Progenitor cell of endocrine pancreas (in vitro differentiated cells): ENCODE data around the gene SLC7A7. TPM values are rescaled to one million over a fixed set of nuclear protein-coding genes. Genes with fewer than 3 reads are reported as not detected.
"Not testable (repeated sequence)": the region's sequence is repeated elsewhere in the genome, so short reads cannot be mapped to it uniquely, and the experiment has no call there.

Experiments
- DNase-seq: peaks from one replicate; pipeline ENCODE4 v3.0.0; 2021; ENCODE audit warnings: low spot score; ENCODE audit not compliant: unreplicated experiment
- H3K27ac Mint-ChIP-seq: 2 replicates; pipeline ENCODE4 v1.8.0; 2021; ENCODE audit warnings: mild to moderate bottlenecking, moderate library complexity, mixed read lengths
- H3K27me3 Mint-ChIP-seq: 2 replicates; pipeline ENCODE4 v1.8.0; 2021; ENCODE audit warnings: mixed read lengths
- H3K36me3 Mint-ChIP-seq: 2 replicates; pipeline ENCODE4 v1.8.0; 2022; ENCODE audit warnings: mixed read lengths; ENCODE audit not compliant: insufficient read depth
- H3K4me1 Mint-ChIP-seq: 2 replicates; pipeline ENCODE4 v1.8.0; 2021; ENCODE audit warnings: low read depth, mixed read lengths
- H3K4me3 Mint-ChIP-seq: 2 replicates; pipeline ENCODE4 v1.8.0; 2021; ENCODE audit warnings: low read depth, mild to moderate bottlenecking, moderate library complexity, mixed read lengths
- H3K9me3 Mint-ChIP-seq: 2 replicates; pipeline ENCODE4 v1.8.0; 2021; ENCODE audit warnings: low read depth, mixed read lengths
- CTCF ChIP-seq: fragments of 200-600 bp; sonication (generic); IDR thresholded peaks from one replicate; pipeline ENCODE4 v1.5.0; 2021; ENCODE audit warnings: antibody characterized with exemption, mild to moderate bottlenecking; ENCODE audit not compliant: unreplicated experiment
- total RNA-seq: library from RNA; stranded (reverse); gene quantifications from 2 replicates; pipeline ENCODE4 v1.2.1, GENCODE V29; 2021

The SLC7A7 gene
- total RNA-seq, 1 donor from 2014 or later = 6.7 TPM

- Mint-ChIP-seq H3K27me3 (peaks cover under 1% of the 10 kb centered on the region), H3K4me1 (no peaks in the 10 kb centered on the region), H3K27ac (no peak overlapping the region), H3K36me3 (no peaks in the 10 kb centered on the region), H3K4me3 (no peak overlapping the region), H3K9me3 (no peaks in the 10 kb centered on the region)
- no peak for DNase-seq
- TF ChIP-seq CTCF = no peak
Measured at GRCh38 chr14:22726012-22726411, 89.2 kb downstream of the SLC7A7 start.

- not testable (repeated sequence) for H3K9me3 Mint-ChIP-seq, H3K27me3 Mint-ChIP-seq, H3K27ac Mint-ChIP-seq, H3K4me1 Mint-ChIP-seq, H3K36me3 Mint-ChIP-seq, H3K4me3 Mint-ChIP-seq, DNase-seq
Measured at GRCh38 chr14:22725374-22725773, 89.9 kb downstream of the SLC7A7 start.

GRCh38 chr14:22724847-22725246 is 90.4 kb downstream of the SLC7A7 start:
- not testable (repeated sequence) for H3K27ac Mint-ChIP-seq, DNase-seq, H3K4me1 Mint-ChIP-seq, H3K9me3 Mint-ChIP-seq, H3K36me3 Mint-ChIP-seq, H3K27me3 Mint-ChIP-seq, H3K4me3 Mint-ChIP-seq

- Mint-ChIP-seq H3K36me3 (no peaks in the 10 kb centered on the region), H3K4me3 (no peak overlapping the region), H3K4me1 (no peaks in the 10 kb centered on the region), H3K9me3 (no peaks in the 10 kb centered on the region), H3K27ac (no peak overlapping the region), H3K27me3 (no peaks in the 10 kb centered on the region)
- no peak for TF ChIP-seq CTCF
- DNase-seq = no peak
Measured at GRCh38 chr14:22723815-22724214, 91.4 kb downstream of the SLC7A7 start.

Other genes with a start within 250 kb of the SLC7A7 start
- 149 and 150 TPM in 2 replicates for gene DAD1, start 226.2 kb downstream of the SLC7A7 start, total RNA-seq
- 25.6 and 30.5 TPM in 2 replicates for gene ABHD4, start 217.1 kb downstream of the SLC7A7 start, total RNA-seq
- not detected in 2 replicates for gene OR6J1, start 171.1 kb downstream of the SLC7A7 start, total RNA-seq
- gene OXA1L, start 48.7 kb downstream of the SLC7A7 start, total RNA-seq = 114 and 122 TPM in 2 replicates
- 113 and 121 TPM in 2 replicates for gene MRPL52, start 14.5 kb upstream of the SLC7A7 start, total RNA-seq
- gene MMP14, start 21.1 kb upstream of the SLC7A7 start, total RNA-seq = 198 and 209 TPM in 2 replicates
- 39.8 and 43.1 TPM in 2 replicates for gene LRP10, start 56.3 kb upstream of the SLC7A7 start, total RNA-seq
- gene REM2, start 67.8 kb upstream of the SLC7A7 start, total RNA-seq = 10.0 and 11.3 TPM in 2 replicates
- 110 and 118 TPM in 2 replicates for gene RBM23, start 103.7 kb upstream of the SLC7A7 start, total RNA-seq
- gene PRMT5, start 113.9 kb upstream of the SLC7A7 start, total RNA-seq = 104 and 111 TPM in 2 replicates
- gene HAUS4, start 141.7 kb upstream of the SLC7A7 start, total RNA-seq = 36.6 and 39.1 TPM in 2 replicates
- 97.1 and 104 TPM in 2 replicates for gene AJUBA, start 167.1 kb upstream of the SLC7A7 start, total RNA-seq
- gene C14orf93, start 194.7 kb upstream of the SLC7A7 start, total RNA-seq = 14.4 and 15.4 TPM in 2 replicates
- 156 and 165 TPM in 2 replicates for gene PSMB5, start 219.5 kb upstream of the SLC7A7 start, total RNA-seq
- gene PSMB11, start 226.8 kb upstream of the SLC7A7 start, total RNA-seq = not detected in 2 replicates
- gene CDH24, start 242.1 kb upstream of the SLC7A7 start, total RNA-seq = 23.7 and 25.1 TPM in 2 replicates